ENCODE data around the gene TGFBRAP1.
"Not testable (repeated sequence)": the region's sequence is repeated elsewhere in the genome, so short reads cannot be mapped to it uniquely, and the experiment has no call there.

The TGFBRAP1 gene

DNA sequence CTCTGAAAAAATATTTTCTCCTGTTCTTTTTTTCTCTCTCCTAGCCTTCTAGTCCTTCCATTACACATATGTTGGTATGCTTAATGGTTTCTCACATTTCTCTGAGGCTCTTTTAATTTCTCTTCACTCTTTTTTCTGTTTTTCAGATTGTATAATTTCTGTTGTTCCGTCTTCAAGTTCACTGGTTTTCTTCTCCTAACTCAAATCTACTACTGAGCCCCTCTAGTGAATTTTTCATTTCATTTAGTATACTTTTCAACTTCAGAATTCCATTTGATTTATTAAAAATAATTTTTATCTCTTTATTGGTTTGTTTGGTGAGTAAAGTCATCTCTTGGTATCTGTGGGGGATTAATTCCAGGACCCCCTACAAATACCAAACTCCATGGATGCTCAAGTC is 27.6 kb upstream of the TGFBRAP1 start:
- no peak for DNase-seq

- peak; percentile 74 for DNase-seq
Measured at GRCh38 chr2:105344704-105345345, 15.3 kb upstream of the TGFBRAP1 start.

DNA sequence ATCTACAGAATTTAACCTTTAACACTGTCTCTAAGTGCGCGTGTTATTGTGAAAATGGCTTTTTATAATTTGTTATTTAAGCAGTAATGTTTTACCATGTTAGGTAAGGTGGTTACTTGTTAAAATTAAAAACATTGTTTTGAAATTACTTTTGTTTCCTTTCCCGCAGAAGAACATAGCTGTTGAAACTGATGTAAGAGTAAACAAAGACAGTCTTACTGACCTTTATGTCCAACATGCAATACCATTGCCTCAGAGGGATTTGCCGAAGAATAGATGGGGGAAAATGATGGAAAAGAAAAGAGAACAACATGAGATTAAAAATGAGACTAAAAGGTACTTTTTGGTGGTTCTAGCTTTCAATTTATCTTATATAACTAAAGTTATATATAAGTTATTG is 9.9 kb upstream of the TGFBRAP1 start:
- no peak for DNase-seq

DNA sequence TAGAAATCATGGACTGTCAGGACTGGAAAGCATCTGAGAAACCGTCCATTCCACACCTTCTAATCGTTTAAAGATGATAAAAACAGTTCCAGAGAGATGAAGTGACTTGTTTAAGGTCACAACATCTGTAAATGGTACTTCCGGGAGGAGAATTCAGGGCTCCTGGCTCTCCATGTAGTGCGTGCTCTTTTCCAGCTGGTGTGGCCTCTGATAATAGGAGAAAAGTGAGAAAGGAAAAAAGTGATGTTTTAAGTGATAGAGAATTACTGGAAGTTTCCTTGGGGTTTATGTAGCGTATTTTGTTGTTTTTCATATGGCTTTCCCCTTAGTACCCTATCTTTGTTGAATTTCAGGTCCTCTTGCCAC is 8.5 kb upstream of the TGFBRAP1 start:
- peak; percentile 61 for DNase-seq

DNA sequence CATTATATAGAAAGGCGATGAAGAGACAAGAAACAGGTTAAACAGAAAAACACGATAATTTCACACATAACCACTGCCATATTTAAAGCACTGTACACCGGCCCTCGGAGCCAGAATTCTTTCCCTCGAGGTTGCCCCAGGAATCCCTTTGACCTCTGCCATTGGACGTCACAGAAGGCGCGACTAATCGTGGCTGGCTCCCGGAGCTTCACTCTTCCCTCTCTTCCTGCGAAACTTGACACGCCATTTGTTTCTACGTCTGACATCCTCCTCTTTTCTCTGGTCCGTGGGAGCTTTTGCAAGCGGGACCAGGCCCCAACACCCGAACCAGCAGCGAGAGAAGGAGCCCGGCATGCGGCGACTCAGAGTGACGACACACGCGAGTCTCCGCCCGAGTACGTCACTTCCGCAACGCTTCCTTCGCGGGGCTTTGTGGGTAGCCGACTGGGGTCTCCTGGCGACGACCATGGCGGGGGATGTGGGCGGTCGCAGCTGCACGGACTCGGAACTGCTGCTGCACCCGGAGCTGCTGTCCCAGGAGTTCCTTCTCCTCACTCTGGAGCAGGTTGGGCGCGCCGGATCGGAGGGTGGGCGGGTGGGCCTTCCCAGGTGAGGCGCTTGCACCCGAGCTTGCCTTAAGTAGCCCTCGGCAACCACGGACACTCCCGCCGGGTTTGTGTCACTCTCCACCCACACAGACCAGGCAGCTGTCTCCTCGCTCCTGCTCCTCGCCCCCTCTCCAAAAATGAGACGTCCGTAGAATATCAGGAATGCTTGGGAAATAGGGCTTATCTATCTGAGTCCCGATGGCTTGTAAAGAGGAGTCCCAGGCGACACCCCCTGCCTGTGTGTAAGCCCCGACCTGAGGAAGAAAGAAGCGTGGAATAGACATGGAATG is 7.8 kb upstream of the TGFBRAP1 start, which contains the start of gene C2orf49:
Gene C2orf49 (plus strand): TSS at position 419 of the 898 bp plus-strand sequence. CDS start 48 bp downstream, at position 467.
- peak; percentile 95 for DNase-seq

GRCh38 chr2:105336786-105337121 is 7.2 kb upstream of the TGFBRAP1 start:
- DNase-seq = no peak

DNA sequence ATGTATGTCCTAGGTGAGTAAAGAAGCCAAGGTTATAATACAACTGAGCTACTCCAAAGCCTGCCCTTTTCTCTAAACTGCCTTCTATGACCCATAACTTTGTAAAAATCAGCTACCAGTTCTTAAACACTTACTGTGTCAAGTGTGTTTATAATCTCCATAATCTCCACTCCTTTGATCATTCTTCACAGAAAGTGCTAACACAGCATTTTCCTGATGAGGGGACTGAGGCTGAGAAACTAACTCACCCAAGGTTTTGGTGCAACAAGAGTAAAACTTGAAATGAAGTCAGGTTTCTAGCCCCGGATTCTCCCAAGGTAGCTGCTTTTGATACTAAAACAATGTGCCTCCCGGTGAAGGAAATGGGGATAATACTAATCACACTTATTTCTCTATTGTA is 5.9 kb upstream of the TGFBRAP1 start:
- DNase-seq = no peak

DNA sequence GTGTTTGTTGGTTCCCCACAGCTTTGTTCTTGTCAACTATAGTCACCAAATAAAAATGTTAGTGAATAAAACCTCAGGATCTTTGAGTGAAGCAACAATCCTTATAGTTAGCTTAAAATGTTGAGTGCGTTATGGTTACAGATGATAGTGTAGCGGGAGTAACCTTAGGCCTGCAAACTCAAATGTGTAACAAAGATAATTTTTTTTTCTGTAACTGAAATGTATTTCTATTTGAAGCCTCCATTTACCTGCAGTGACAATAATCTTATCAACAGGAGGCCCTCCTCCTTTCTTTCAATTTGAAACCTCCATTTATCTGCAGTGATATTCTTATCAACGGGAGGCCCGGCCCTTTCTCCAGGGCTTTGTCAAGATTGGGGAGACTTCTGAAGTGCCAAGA is 4.7 kb upstream of the TGFBRAP1 start:
- DNase-seq = no peak

DNA sequence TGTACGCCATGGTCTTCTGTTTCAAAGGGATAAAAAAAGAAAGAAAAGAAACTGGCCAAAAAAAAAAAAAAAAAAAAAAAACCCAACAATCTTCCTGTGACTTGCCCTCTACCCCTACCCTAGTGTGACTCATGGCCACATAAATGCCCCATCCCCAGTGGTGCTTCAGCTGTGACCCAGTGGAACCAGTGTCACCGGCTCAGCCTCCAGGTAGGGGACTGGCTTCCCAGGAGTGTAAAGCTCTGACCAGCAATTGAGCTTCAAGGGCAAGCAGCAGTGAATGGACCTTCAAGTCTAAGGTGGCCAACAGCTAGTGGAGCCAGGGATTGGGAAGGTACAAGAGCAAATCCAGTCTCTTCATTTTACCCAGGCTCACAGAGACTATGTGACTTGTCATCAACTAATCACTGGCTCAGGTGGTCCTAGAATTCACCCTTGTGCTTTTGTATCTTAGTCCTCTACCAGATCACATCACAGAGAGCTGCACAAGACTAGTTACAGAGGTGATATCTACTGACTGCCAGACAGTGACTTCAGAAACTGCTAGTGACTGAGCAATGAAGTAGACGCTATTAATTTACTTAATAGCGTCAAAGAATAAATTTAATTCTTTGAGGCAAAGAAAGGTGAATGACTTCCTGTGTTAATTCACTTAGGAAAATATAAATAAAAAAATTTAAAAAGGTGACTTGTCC is 1.3 kb upstream of the TGFBRAP1 start:
- peak; percentile 65 for DNase-seq

DNA sequence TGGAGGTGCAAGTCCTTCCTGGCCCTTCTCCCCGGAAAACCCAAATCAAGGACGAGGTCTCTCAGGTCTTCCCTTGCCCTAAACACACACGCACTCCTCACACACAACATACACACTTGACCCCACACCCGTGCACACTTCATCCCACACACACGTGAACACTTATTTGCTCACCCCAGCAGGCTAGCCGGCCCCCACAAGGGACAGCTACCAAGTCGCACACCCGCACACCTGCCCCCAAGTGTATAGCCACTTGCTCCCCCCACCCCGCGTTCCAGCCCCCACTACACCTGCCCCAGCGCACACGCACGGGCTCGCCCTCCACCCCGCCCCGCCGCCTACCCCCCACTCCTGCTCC is 359 bp downstream of the TGFBRAP1 start:
- peak; percentile 79 for DNase-seq

GRCh38 chr2:105328281-105329196 is 996 bp downstream of the TGFBRAP1 start:
- DNase-seq = peak; percentile 93

- no peak for DNase-seq
Measured at GRCh38 chr2:105327690-105328089, 1.8 kb downstream of the TGFBRAP1 start.

DNA sequence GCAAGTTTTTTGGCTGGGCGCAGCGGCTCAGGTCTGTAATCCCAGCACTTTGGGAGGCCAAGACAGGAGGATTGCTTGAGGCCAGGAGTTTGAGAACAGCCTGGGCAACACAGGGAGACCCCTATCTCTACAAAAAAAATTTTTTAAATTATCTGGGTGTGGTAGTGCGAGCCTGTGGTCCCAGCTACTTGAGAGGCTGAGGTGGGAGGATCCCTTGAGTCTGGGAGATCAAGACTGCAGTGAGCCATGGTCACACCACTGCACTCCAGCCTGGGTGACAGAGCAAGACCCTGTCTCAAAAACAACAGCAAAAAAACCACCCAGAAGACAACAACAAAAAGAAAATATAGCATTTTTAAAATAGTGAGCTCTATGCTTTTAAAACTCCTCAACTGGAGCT is 2.3 kb downstream of the TGFBRAP1 start:
- DNase-seq = not testable (repeated sequence)

DNA sequence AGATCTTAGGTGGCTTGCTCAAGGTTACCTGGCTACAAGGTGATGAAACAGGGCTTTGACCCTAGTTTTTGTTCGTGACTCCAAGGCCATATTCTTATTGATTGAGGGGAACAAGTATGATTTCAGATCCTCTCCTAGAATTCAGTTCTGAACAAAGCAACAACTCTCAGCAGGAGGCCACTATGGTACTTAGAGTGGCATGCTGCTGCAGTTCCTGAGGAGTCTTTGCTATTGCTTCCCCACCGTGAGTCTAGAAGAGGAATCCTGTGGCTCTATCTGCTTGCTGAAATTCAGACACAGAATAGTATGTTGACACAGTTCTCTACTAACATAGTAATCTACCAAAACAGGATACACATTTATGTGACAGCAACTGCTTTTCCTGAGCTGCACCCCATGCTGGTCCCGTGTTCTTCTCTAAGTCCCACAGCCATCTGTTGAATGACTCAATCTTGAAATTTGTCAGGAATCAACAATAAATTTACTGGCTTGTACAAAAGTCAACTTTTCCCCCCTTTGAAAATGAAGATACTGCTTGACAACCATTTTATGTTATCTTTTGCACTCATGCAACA is 4.1 kb downstream of the TGFBRAP1 start:
- no peak for DNase-seq

GRCh38 chr2:105324732-105325131 is 4.8 kb downstream of the TGFBRAP1 start:
- DNase-seq = no peak

DNA sequence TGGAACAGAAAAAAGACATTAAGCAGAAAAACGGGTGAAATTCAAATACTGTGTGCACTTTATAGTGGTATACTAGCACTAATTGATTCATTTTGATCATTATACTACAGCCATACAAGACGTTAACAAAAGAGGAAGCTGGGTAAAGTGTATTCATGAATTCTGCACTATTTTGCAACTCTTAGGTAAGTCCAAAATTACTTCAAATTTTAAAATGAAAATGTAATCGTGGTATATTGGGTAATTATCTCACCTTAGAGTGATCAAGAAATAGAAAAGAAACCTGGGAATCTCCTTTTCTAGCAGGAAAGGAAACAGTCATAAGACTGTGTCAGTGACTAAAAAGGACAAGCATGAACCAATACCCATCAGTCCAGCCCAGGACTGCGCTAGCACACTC is 5.4 kb downstream of the TGFBRAP1 start:
- DNase-seq = no peak

DNA sequence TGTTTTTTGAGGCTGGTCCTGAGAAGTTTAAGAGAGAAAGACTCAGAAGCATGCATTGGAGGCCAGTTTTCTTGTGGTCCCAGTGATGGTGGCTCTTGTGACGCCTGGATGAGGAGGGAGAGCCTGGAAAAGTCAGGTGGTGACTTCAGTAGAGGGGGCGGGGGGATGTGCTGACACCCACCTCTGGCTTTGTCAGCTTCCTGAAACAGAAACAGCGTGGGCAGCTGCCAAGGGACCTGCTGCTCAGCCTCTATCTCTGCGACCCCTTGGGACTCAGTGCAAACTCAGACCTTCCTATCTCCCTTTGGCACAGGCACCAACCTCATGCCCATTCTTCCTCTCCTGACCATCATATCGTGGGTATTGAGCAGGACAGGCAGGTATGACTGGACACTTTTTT is 6.4 kb downstream of the TGFBRAP1 start:
- DNase-seq = no peak

GRCh38 chr2:105321875-105322646 is 7.5 kb downstream of the TGFBRAP1 start:
- DNase-seq = no peak

DNA sequence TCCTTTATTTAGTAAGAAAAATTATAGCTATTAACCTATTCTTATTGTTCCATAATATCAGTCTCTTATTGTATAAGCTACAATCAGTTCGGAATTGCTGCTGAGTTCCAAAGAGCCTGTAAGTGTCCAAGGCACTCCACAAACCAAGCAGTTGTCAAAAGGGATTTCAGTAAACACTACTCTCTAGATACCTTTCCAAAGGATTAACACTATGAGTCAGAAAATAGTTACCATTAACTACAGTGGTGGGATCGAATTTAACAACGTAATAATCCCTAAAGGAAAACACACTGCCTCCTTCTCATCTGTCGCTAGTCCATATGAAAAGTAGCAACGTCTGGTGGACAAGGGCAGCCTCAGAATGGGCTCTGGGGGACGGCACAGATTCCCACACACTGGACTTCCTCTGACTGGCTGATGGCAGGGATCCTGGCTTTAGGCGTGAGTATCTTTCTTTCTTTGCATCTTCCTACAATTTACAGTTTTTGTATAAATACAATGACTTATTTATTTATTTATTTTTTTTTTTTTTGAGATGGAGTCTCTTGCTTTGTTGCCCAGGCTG is 8.8 kb downstream of the TGFBRAP1 start:
- peak; percentile 40 for DNase-seq

DNA sequence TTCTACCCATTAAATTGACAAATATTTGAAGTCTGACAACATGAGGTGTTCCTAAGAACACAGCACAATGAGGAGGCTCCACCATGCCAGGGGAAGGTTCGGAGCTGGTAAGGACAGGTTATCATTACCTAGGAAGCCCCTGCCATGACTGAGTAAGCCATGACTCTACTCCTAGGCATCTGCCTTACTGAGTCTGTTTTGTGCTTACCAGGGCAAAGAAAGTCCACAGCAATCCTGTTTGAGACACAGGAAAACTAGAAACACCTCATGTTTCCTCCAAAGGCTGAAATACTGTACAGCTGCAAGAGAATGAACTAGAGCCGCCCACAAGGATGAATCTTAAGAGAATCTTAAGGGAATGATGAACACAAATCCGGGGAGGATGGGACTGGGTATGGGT is 11.6 kb downstream of the TGFBRAP1 start:
- DNase-seq = no peak

- no peak for DNase-seq
Measured at GRCh38 chr2:105315314-105315713, 14.2 kb downstream of the TGFBRAP1 start.
